Occipital lobe (tissue), 2 donors: Measurements from ENCODE around the gene POLD4. TPM values are rescaled to one million over a fixed set of nuclear protein-coding genes. Genes with fewer than 3 reads are reported as not detected.

Experiments
- DNase-seq: peaks from one replicate; lab custom pipeline; 2025; lab: John Stamatoyannopoulos, UW
- total RNA-seq: library from RNA; depleted of rRNA; stranded (reverse); fragments of >200 nt; gene quantifications from one replicate; pipeline ENCODE4 v1.2.3, GENCODE V29; 2014

POLD4 gene
- total RNA-seq, 1 donor from 2014 or later: 3.6 TPM

DNA sequence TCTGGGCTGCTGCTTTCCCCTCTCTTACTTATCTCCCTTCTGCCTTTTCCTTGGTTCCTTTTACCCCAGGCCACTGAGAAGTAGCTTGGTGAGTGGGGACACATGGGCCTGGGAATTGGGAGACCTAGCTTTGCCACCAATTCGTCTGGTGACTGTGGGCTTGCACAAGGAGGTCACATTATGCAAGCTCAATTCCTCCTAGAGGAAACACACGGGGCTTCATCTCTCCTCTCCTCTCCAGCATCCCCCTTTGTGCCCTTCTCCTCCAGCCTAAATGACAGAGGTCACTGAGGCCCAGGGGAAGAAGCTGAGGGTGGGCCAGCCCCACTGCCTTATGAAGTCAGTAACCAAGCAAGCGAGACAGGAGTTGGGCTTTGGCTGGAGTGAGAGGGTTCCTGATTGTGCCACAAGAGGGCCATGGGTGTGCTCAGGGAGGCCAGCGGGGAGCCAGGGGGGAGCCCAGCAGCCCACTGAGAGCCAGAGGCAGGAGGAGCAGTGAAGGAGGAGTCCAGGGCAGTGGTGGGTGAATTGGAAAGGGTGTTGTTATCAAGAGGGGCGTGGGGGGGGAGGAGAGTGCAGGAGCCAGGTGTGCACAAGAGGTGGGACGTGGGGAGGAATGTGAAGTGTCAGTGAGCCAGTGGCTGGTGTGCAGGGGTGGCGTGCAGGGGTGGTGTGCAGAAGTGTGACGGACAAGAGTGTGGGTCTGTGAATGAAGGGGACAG, 18.0 kb upstream of the POLD4 start:
- DNase-seq: no peak

DNA sequence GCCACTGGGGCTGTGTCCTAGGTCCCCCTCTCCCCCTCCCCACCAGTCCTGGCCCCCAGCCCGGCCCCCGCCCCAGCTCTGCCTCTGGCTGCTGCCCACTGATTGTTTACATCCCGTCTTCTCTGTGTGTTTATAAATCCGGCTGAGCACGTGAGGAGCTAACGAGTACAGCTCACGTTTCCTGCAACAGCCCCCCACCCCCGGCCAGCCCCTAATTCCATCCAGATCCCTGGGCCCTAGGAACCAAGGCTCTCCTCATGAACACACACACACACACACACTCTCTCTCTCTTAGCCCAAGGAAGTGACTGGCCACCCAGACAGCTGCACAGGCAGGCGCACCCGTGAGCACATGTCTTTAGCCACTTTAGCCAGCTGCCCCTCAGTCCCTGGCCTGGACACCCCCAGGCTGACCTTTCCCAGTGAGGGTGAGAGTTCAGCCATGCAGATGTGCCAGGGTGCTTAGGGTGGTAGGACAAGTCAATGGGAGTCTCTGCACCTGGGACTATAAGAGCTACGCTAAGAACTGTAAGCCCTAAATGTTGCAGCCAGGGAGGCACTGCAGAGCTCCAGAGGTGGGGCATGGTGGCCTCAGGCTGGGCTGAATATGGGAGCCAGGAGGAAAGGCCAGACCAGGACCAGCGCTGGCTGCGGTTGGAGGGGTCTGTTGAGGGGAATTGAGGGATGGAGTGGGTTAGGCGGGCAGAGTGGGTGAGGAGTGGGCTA, 17.2 kb upstream of the POLD4 start:
- DNase-seq: no peak

- no peak for DNase-seq
Measured at GRCh38 chr11:67369801-67370284, 16.5 kb upstream of the POLD4 start.

DNA sequence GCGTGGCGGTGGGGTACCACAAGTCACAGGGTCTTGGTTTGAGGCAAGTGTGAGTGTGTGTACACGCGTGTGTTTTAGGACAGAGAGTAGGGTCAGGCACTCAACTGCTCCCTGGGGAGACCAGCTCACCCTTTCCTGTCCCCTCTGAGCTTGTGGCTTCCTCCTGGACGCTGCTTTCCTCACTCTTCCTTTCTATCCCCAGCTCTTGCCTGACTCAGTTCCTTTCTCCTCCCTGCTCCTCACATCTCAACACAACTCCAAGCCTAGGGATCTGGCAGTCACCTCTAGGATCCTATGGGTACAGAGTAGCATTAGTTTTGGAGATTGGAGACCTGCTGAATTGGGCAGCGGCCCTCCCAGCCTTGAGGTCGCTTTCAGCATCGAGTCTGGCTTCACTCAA, 15.9 kb upstream of the POLD4 start:
- no peak for DNase-seq

GRCh38 chr11:67368621-67369020, 15.3 kb upstream of the POLD4 start:
- no peak for DNase-seq

DNA sequence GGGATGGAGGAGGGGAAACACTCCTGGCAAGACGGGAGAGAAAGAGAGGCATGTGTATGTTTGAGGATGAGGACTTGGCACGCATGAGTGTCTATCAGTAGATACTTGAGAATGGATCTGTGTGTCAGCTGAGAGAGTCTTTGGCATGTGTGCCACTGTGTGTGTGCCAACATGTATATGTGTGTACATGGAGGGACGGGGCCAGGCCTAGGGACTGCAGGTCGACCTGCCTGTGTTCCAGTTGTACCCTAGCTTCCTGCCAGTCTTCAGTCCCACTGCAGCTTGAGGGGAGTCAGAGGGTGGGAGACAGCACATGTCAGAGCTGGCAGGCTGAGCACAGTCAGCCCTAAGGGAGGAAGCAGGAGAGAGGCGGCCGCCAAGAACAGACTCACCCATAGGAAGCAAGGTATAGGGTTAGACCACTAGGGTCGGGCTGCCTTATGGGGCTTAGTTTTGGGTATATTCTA, 14.4 kb upstream of the POLD4 start:
- DNase-seq: no peak

GRCh38 chr11:67366961-67367760, 13.8 kb upstream of the POLD4 start:
- no peak for DNase-seq

DNA sequence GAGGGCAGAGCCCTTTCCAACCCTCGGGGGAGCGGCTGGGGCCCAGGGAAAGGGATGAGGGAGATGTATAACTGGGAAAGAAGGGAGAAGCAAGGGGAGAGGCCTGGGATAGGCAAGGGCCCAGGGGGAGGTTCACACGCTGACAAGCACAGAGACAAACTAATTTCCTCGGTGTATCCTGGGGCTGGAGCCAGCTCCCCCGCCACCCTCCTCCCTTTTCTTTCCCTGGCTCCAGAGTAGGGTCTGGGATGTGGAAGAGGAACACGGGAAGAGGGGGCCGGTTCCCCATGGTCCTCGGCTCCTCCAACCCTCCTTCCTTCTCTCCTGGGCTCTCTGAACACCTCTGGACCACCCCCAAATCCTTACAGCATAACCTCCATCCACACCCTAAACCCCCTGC, 13.2 kb upstream of the POLD4 start:
- DNase-seq: no peak

DNA sequence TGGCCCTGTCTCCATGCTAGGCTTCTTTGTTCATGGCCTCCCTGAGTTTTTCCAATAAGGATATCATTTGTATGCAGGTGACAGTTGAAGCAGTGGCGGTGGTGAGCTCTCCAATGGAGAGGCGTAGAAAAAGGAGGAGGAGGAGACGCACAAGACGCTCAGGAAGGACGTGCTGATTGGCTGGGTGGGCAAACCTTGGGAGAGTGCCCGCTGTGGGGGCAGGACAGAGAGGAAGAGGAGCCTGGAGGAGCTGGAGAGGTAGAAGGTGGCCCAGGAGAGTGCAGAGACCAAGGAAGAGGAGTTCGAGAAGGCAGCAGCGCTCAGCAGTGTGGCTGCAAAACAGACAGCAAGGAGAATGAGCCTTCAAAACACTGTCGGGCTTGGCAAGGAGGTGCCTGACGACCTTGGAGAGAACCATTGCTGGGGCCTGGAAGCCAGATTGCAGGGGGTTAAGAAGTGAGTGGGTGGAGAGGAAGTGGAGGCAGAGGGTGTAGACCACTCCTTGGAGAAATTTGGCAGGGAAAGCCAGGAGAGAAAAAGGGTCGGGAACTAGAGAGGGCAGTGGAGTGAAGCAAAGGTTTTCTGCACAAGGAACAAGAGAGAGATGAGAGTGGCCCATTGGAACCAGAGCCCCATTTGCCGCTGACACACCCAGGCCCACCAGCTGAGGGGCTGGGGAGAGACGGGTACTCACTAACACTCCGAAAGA, 12.5 kb upstream of the POLD4 start:
- DNase-seq: peak; percentile 54

DNA sequence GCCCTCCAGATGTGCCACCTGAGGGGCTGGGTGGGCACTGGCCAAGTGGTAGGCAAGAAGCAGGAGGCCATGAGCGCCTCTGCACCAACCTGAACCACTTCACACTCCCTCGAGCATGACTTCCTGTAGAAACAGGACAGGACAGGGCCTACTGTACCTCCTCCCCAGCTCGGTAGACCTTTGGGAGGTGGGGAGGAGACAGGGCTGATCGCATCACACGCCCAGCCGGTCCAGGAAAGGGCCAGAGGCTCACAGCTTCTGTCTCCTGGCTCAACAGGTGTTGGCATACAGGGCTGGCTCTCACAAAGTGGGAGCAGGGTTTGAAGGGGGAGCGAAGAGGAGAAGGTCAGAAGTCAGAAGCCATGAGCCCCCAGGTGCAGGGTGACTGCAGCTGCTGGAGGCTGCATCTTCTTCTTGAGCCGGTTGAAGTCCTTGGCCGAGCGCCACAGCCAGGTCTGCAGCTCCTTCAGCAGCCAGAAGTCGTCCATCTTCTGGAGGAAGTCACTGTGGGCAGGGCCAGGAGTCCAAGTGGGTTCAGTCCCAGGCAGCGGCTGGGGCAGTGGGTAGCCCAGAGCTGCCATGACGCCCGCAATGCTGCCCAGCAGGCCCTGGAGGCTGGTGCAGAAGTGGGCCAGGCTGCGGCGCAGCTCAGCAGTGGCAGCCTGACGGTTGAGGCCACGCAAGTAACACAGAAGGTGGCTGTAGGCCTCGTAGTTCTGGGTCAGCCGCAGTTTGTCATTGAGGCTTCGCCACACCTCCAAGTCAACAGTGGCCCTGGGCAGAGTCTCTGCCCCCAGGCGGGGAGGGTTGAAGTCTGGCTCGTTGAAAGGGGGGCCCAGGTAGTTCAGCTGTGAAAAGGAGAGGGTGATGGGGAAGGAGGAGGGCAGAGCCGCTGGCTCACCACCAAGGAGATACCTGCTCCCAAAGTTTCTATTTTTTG, 11.7 kb upstream of the POLD4 start:
- DNase-seq: no peak

- DNase-seq: no peak
Measured at GRCh38 chr11:67364169-67364568, 10.8 kb upstream of the POLD4 start.

GRCh38 chr11:67357831-67358670, 4.7 kb upstream of the POLD4 start:
- no peak for DNase-seq

DNA sequence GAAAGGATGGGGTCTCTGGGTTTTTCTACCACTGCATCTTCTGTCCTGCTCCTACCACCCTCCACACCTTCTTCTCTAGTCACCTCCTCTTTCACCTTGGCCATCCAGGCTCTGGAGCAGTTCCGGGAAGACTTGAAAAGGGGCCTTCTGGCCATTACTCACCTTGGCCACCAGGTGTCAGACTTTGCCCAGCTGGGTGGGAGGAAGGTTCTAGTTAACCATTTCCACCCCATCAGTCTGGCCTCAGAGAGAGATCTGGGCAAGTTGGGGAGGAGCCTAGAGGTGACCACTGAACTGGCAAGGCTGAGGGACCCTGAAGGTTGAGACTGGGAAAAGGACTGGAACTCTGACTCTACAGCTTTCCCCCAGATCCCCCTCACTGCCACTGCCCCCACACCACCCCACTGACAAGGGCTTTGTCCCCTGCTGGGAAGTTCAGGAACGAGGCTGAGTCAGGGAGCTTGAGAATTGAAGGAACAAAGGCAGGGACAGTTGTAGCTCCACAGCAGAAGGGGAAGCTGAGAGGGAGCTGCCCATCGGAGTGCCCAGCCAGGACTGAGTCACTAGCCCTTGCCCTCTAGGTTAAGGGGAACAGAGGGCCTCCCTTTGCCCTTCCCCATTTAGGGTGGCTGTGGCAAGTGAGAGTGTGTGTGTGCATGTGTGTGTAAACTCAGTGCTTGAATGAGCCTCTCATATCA, 3.7 kb upstream of the POLD4 start:
- DNase-seq: no peak

GRCh38 chr11:67356387-67356863, 3.1 kb upstream of the POLD4 start:
- DNase-seq: no peak

- DNase-seq: no peak
Measured at GRCh38 chr11:67355794-67356386, 2.5 kb upstream of the POLD4 start.

DNA sequence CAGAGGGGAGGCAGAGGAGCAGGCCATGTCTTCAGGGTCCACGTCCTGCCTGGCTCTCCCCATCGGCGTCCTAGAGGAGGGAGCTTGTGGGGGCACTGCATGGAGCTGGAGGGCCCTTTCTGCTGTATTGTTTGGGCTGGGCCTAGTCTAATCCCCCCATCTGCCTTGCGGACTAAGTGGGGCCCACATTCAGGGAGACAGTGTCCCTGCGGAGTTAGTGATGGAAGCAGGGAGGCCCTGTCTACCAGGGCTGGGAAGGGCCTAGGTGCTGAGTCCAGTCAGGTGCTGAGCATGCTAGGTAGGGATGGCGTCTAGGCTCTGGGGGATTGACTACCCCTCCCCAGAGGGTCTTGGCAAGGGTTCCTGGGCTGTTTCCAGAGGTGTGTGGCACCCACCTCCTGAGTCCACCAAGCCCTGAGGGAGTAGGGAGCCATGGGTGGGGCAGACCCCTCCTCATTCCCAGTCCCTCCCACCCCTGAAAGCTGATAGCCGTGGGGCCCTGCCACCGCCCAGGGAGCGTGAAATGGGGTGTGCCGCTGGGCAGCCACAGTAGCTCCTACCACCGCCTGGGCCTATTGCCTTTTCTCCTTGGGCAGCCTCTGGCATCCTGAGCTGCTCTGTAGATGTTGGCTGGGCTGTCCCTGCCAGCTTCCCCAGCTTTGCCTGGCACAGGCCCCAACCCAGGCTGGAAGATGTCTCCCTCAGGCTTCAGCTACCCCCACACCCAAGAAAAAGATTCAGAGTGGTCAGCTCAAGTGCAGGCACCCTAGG, 1.9 kb upstream of the POLD4 start:
- DNase-seq: no peak
